Measurements from ENCODE around the gene HYCC1.

HYCC1 gene

DNA sequence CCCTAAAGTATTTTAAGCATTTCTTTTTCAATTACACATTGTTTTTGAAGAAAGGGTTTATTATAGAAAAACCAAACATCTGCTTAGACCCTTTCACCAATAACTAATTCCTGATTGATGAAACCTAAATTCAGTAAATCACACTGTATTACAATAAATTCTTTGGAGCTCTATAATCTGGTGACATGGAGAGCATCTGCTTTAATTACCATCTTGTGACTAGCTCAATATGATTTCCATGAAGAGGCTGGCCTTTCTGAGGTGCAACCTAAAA lies 9.7 kb downstream of the HYCC1 start:
- no peak for ATAC-seq (replicated peaks)
- Mint-ChIP-seq H3K4me1 (peaks cover 18 to 47% of the 10 kb centered on the region in 2 donors), H3K27me3 (no peaks in the 10 kb centered on the region), H3K4me3 (no peak overlapping the region), H3K36me3 (peaks cover 0 to 2% of the 10 kb centered on the region in 2 donors), H3K9me3 (no peaks in the 10 kb centered on the region), H3K27ac (no peak overlapping the region)
- DNase-seq: no peak

DNA sequence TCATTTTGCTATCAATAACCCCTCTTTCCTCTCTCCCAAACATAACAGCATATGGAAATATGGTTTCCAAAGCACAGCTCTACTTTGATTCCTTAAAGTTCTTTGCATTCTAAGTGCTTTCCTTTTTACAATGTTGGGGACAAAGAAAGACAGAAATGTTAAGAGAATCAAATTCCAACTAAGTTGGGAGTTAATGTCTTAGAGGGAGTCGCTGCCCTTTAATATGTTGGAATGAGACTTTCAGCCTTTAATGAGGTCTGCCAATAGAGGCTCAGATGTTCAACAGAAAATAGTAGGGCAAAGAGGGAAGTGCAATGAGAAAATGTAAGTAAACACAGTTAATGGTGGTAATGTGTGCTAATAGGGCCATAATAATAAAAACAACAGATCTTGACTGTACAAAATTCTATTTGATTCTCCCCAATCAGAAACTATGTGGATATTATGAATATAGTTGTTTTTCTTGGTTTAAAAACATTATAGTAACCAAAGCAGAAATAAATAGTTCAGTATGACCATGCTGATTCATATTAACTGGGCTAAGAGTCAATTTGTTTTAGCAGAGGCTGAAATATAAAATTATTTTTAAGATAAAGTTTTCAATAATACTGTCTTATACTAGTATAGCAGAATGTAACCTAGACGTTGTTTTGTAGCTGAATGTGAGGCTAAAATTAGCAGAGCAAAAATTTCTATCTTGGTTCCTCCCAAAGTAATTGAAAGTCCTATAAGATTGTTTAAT lies 10.3 kb downstream of the HYCC1 start:
- Mint-ChIP-seq H3K27me3 (no peaks in the 10 kb centered on the region), H3K4me1 (peaks cover 20 to 50% of the 10 kb centered on the region in 2 donors), H3K36me3 (peaks cover 2% of the 10 kb centered on the region in 2 donors), H3K9me3 (no peaks in the 10 kb centered on the region), H3K4me3 (no peak overlapping the region), H3K27ac (no peak overlapping the region)
- ATAC-seq (replicated peaks) (no peak), DNase-seq (no peak)

DNA sequence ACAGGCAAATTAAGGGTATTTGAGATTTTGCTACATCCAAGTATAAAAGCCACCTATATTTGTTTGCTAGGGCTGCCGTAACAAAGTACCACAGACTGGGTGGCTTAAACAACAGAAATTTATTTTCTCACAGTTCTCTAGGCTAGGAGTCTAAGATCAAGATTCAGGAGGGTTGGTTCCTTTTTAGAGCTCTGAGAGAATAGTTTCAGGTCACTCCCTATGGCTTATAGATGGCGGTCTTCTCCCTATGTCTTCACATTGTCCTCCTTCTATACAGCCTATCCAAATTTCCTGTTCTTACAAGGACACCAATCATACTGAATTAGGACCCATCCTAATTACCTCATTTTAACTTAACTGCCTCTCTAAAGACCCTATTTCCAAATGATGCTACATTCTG lies 11.2 kb downstream of the HYCC1 start:
- H3K4me3 Mint-ChIP-seq: no peak overlapping the region
- H3K4me1 Mint-ChIP-seq: peaks cover 22 to 58% of the 10 kb centered on the region in 2 donors
- no peak overlapping the region for H3K27ac Mint-ChIP-seq
- no peaks in the 10 kb centered on the region for H3K9me3 Mint-ChIP-seq
- H3K36me3 Mint-ChIP-seq: peaks cover 2 to 5% of the 10 kb centered on the region in 2 donors
- ATAC-seq (replicated peaks): no peak
- DNase-seq: no peak
- no peaks in the 10 kb centered on the region for H3K27me3 Mint-ChIP-seq

DNA sequence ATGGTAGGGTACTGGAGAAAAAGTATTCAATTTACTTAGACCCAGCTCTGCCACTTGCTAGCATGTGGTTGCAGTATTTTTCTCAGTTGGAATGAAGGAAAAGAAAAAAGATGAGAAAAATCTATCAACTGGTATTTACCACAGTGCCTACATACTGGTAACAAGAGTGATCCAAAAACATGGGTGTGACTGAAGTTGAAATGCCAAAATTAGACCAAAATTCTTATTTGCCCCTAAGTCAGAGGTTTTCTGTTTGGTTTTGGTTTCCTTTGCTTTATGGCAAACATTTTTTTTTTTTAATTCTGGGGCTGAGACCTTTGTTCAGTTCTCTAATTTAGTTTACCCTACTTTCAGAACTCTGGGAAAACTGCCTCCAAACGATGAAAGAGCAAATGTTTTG lies 12.3 kb downstream of the HYCC1 start:
- Mint-ChIP-seq H3K27ac (no peak overlapping the region), H3K4me1 (peaks cover 22 to 61% of the 10 kb centered on the region in 2 donors), H3K36me3 (peaks cover 4 to 5% of the 10 kb centered on the region in 2 donors), H3K27me3 (no peaks in the 10 kb centered on the region), H3K4me3 (no peak overlapping the region), H3K9me3 (no peaks in the 10 kb centered on the region)
- ATAC-seq (replicated peaks) (no peak), DNase-seq (no peak)

DNA sequence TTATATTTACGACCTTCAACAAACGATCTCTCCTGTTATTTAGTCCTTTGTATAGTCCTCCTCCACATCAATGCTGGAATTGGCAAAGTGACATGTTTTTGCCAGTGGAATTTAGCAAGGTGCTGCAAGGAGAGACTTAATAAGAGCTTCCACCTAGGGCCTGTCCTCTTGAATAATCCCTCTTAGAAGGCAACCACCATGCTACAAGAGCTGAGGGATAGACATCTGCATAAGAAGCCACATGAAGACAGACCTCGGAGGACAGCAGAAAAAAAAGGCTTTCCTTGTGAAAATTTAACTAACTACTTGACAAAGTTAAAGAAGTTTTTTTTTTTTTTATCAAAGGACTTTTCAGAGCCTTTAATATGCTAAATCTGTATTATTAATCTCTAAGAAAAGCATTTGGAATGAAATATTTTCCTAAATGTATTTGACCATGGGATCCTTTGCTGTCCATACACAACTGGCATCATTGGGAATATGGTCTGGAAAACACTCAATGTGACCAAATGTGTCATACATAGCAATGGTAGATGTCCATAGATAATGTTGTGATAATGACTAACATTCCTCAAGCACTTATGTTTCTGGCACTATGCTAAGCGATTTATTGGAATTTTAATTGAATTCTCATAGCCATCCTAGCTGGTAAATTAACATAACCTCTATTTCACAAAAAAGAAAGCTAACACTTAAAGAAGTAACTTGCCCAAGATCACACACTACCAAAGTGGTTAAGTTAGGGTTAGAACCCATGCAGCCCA lies 13.2 kb downstream of the HYCC1 start:
- peaks cover 21 to 59% of the 10 kb centered on the region in 2 donors for H3K4me1 Mint-ChIP-seq
- no peak overlapping the region for H3K4me3 Mint-ChIP-seq
- H3K27me3 Mint-ChIP-seq: no peaks in the 10 kb centered on the region
- peaks cover 4 to 5% of the 10 kb centered on the region in 2 donors for H3K36me3 Mint-ChIP-seq
- H3K9me3 Mint-ChIP-seq: no peaks in the 10 kb centered on the region
- no peak overlapping the region for H3K27ac Mint-ChIP-seq
- DNase-seq (no peak), ATAC-seq (replicated peaks) (no peak)

DNA sequence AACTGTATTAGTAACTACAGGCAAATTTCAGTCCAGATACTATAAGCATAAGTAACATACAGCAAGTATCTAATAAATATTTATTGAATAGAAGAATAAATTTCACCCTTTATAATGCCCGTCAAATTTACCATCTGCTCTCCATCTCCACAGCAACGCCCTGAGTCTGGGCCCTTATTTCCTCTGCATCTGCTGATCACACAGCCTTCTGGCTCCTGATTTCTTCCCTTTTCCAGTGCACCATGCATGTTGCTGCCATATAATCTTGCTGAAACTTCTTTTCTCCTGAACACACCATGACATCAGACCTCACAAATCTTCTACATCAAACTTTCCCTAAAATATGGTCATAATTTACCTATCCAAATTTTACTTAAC lies 15.4 kb downstream of the HYCC1 start:
- Mint-ChIP-seq H3K4me3 (no peak overlapping the region), H3K9me3 (no peaks in the 10 kb centered on the region), H3K27me3 (no peaks in the 10 kb centered on the region), H3K27ac (no peak overlapping the region), H3K36me3 (peaks cover 10 to 20% of the 10 kb centered on the region in 2 donors), H3K4me1 (peaks cover 29 to 66% of the 10 kb centered on the region in 2 donors)
- no peak for DNase-seq
- no peak for ATAC-seq (replicated peaks)

GRCh38 chr7:22997871-22998518 lies 15.9 kb downstream of the HYCC1 start:
- Mint-ChIP-seq H3K36me3 (peaks cover 10 to 22% of the 10 kb centered on the region in 2 donors), H3K27me3 (no peaks in the 10 kb centered on the region), H3K4me3 (no peak overlapping the region), H3K9me3 (no peaks in the 10 kb centered on the region), H3K27ac (no peak overlapping the region), H3K4me1 (peaks cover 32 to 70% of the 10 kb centered on the region in 2 donors)
- no peak for ATAC-seq (replicated peaks)
- DNase-seq: no peak

GRCh38 chr7:22996470-22996869 lies 17.5 kb downstream of the HYCC1 start:
- DNase-seq (no peak), ATAC-seq (replicated peaks) (peak; percentile 42 to 56)
- Mint-ChIP-seq H3K27me3 (no peaks in the 10 kb centered on the region), H3K4me3 (no peak overlapping the region), H3K36me3 (peaks cover 10 to 22% of the 10 kb centered on the region in 2 donors), H3K27ac (no peak overlapping the region), H3K4me1 (peaks cover 31 to 61% of the 10 kb centered on the region in 2 donors), H3K9me3 (no peaks in the 10 kb centered on the region)

- peaks cover 27 to 49% of the 10 kb centered on the region in 2 donors for H3K4me1 Mint-ChIP-seq
- no peak overlapping the region for H3K4me3 Mint-ChIP-seq
- no peaks in the 10 kb centered on the region for H3K9me3 Mint-ChIP-seq
- DNase-seq (no peak), ATAC-seq (replicated peaks) (no peak)
- H3K27ac Mint-ChIP-seq: no peak overlapping the region
- no peaks in the 10 kb centered on the region for H3K27me3 Mint-ChIP-seq
- peaks cover 10 to 25% of the 10 kb centered on the region in 2 donors for H3K36me3 Mint-ChIP-seq
Observed at GRCh38 chr7:22995011-22995410, 18.9 kb downstream of the HYCC1 start.

DNA sequence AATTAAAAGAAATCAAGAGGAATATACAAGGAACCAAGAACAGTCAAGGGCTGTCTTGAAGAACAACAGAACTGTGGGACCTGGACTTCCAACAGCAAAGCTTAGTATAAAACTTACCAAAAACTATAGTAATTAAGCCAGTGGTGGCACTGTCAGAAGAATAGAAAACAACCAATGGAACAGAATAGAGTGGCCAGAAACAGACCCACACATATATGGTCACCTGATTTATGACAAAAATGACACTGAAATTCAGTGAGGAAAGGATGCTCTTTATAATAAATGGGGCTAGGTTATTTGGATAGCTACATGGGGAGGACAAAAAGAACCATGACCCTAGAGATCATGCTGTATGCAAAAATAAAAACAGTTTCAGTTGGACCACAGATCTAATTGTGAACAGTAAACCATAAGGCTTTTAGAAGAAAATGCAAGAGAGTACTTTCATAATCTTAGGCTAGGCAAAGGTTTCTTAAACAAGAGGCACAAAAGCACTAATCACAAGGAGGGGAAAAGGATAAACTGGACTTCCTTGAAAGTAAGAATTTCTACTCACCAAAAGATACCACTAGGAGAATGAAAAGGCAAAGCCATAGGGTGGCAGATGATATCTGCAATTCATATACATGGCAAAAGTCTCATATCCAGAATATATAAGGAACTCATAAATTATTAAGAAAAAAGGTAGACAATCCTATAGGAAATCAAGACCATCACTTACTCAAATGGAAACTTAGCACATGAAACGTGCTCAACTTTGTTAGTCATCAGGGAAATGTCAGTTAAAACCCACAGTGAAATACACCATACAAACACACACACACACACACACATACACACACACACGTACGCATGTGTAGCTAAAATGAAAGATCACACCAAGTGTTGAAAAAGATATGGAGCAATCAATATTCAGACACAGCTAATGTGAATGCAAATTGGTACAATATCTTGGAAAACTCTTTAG lies 20.8 kb downstream of the HYCC1 start:
- DNase-seq: peak; percentile 13
- ATAC-seq (replicated peaks): peak; percentile 46 to 56

GRCh38 chr7:22990588-22990949 lies 23.4 kb downstream of the HYCC1 start:
- Mint-ChIP-seq H3K36me3 (peaks cover 16 to 36% of the 10 kb centered on the region in 2 donors), H3K27me3 (no peaks in the 10 kb centered on the region), H3K9me3 (no peaks in the 10 kb centered on the region), H3K4me1 (peaks cover 21 to 32% of the 10 kb centered on the region in 2 donors), H3K27ac (no peak overlapping the region), H3K4me3 (no peak overlapping the region)
- DNase-seq (no peak), ATAC-seq (replicated peaks) (no peak)

More for the DNA sequence above, 20.8 kb downstream of the HYCC1 start:
- Mint-ChIP-seq H3K4me3 (no peak overlapping the region), H3K27me3 (no peaks in the 10 kb centered on the region), H3K9me3 (no peaks in the 10 kb centered on the region), H3K36me3 (peaks cover 18 to 34% of the 10 kb centered on the region in 2 donors), H3K27ac (peak overlapping the region; percentile 63), H3K4me1 (peaks cover 22 to 42% of the 10 kb centered on the region in 2 donors)

DNA sequence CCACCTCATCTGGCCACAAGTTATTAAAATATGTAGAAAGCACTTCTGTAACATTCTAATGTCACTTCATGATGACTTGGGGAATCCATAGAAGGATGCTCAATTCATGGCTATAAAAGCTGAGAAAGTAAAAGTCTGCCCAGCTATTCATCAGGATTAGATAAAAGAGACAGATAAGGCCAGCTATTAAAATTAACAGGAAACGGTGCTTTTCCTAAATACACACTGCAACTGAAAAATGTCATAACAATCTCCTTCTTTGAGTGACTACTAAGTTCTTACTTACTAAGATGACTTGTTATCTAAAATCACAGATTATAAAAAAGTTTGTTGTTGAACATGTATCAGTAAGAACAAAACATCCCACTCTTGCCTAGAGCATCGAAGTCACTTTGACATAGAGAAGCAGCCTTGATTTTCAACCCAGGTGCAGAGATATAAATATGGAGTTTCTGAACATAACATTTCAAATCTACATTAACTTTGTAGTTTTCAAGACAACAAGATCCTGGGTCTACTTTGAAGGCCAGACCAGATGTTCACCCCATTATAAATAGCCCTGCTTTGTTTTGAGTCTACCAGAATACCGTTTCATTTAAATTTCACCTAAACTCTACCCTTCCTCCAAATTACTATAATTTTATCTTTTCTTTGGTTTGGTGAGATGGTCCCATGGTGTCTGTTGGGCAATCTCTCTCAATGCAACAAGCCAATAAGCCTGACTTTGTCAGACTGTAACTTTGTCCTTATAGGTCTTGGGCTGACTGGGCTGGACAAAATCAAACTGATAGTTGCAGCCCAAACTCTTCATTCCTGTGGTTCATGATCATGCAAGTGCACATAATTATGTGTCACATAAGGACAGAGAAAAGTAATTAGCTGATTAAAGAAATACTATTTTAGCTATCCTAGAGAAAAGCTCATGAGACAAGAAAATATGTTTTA lies 24.0 kb downstream of the HYCC1 start:
- Mint-ChIP-seq H3K36me3 (peaks cover 14 to 30% of the 10 kb centered on the region in 2 donors), H3K27ac (no peak overlapping the region), H3K27me3 (no peaks in the 10 kb centered on the region), H3K4me1 (peaks cover 16 to 25% of the 10 kb centered on the region in 2 donors), H3K4me3 (no peak overlapping the region), H3K9me3 (no peaks in the 10 kb centered on the region)
- DNase-seq (no peak), ATAC-seq (replicated peaks) (no peak)

- Mint-ChIP-seq H3K4me1 (peaks cover 5 to 6% of the 10 kb centered on the region in 2 donors), H3K9me3 (no peaks in the 10 kb centered on the region), H3K4me3 (no peak overlapping the region), H3K36me3 (peaks cover 13 to 41% of the 10 kb centered on the region in 2 donors), H3K27me3 (no peaks in the 10 kb centered on the region), H3K27ac (no peak overlapping the region)
- ATAC-seq (replicated peaks) (no peak), DNase-seq (no peak)
Observed at GRCh38 chr7:22985436-22985835, 28.5 kb downstream of the HYCC1 start.

Data from stimulated activated naive B cell treated with anti-CD40 and anti-IgM and Interleukin-4, amounts not matched to agents 10 μg/mL and 1 μg/mL and 100 μg/mL, for 72 hours (primary cell).